ENCODE results near the gene TRMT10C.

DNA sequence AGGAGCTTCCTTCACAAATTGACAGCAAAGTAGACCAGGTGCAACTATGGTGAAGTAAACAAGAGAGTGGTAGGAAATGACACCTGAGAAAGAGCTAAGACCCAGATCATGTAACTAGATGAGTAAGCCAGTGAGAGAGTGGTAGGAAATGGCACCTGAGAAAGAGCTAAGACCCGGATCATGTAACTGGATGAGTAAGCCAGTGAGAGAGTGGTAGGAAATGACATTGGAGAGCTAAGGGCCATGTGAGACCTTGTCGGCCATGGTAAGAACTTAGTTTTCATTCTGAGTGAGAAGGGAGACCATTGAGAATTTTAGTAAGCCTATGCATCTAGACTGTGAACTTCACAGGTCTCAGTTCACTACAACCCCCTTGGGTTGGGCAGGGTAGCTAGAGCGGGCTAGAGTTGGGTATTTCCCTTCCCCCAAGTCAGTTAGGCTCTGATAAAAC is 43.2 kb upstream of the TRMT10C start:
- TF ChIP-seq, protein P1, sequence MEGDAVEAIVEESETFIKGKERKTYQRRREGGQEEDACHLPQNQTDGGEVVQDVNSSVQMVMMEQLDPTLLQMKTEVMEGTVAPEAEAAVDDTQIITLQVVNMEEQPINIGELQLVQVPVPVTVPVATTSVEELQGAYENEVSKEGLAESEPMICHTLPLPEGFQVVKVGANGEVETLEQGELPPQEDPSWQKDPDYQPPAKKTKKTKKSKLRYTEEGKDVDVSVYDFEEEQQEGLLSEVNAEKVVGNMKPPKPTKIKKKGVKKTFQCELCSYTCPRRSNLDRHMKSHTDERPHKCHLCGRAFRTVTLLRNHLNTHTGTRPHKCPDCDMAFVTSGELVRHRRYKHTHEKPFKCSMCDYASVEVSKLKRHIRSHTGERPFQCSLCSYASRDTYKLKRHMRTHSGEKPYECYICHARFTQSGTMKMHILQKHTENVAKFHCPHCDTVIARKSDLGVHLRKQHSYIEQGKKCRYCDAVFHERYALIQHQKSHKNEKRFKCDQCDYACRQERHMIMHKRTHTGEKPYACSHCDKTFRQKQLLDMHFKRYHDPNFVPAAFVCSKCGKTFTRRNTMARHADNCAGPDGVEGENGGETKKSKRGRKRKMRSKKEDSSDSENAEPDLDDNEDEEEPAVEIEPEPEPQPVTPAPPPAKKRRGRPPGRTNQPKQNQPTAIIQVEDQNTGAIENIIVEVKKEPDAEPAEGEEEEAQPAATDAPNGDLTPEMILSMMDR (IDR thresholded peaks at IDR 0.05): no peak
- no peak for TF ChIP-seq ZFX (IDR thresholded peaks at IDR 0.05; ENCODE audit: borderline replicate concordance)

Data from 22Rv1 (cell line).